ENCODE results near the gene CPXCR1. TPM values are rescaled to one million over a fixed set of nuclear protein-coding genes. Genes with fewer than 3 reads are reported as not detected.

The CPXCR1 gene
- not detected in 2 replicates for total RNA-seq

DNA sequence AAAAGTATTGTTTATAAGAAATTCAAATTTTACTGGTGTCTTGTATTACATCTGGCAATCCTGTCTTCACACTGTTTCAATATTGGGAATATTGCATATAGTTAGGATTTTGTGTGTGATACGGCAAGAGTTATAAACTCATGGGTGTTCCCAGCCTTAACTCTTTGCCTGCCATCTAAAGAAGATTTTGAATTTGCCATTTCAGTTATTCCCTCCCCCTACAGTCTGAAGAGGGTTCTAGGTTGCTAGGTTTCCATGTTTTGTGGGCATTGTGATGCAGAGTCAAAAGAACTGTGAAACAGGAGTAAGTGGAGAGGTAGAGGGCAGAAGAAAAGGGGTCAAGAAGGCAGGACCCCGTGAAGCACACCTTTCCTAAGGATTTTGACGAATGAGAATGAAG is at the start of gene CPXCR1:
TSS of gene CPXCR1 (plus strand) at position 301 of the 400 bp plus-strand sequence. CDS start 6,190 bp downstream, outside the sequence.

